Activated CD4-positive, CD25-positive, alpha-beta regulatory T cell (primary cell): Measurements from ENCODE around the gene CFAP57.
"Not testable (repeated sequence)": the region's sequence is repeated elsewhere in the genome, so short reads cannot be mapped to it uniquely, and the experiment has no call there.

Experiments used
- DNase-seq, 4 experiments: peaks; one replicate each; lab custom pipeline; 2025; lab: John Stamatoyannopoulos, UW

CFAP57 gene

GRCh38 chr1:43174873-43175272, 2.7 kb downstream of the CFAP57 start:
- no peak for DNase-seq

GRCh38 chr1:43177691-43178090, 5.6 kb downstream of the CFAP57 start:
- DNase-seq: no peak

GRCh38 chr1:43184388-43184787, 12.3 kb downstream of the CFAP57 start:
- no peak for DNase-seq

GRCh38 chr1:43184995-43185394, 12.9 kb downstream of the CFAP57 start:
- DNase-seq: no peak

GRCh38 chr1:43188106-43188505, 16.0 kb downstream of the CFAP57 start:
- no peak for DNase-seq

- no peak for DNase-seq
Measured at GRCh38 chr1:43194509-43194908, 22.4 kb downstream of the CFAP57 start.

GRCh38 chr1:43197343-43198127, 25.4 kb downstream of the CFAP57 start:
- DNase-seq: no peak

- no peak for DNase-seq
Measured at GRCh38 chr1:43199093-43199726, 27.1 kb downstream of the CFAP57 start.

GRCh38 chr1:43203859-43204258, 31.7 kb downstream of the CFAP57 start:
- DNase-seq: no peak

GRCh38 chr1:43204394-43204793, 32.3 kb downstream of the CFAP57 start:
- DNase-seq: no peak

GRCh38 chr1:43205671-43206070, 33.5 kb downstream of the CFAP57 start:
- DNase-seq: no peak

GRCh38 chr1:43206600-43207228, 34.6 kb downstream of the CFAP57 start:
- DNase-seq: no peak

GRCh38 chr1:43207229-43207853, 35.2 kb downstream of the CFAP57 start:
- DNase-seq: no peak

- DNase-seq: not testable (repeated sequence)
Measured at GRCh38 chr1:43208277-43208676, 36.1 kb downstream of the CFAP57 start.

- DNase-seq: no peak
Measured at GRCh38 chr1:43214501-43215444, 42.6 kb downstream of the CFAP57 start.

GRCh38 chr1:43217747-43218146, 45.6 kb downstream of the CFAP57 start:
- no peak for DNase-seq

- DNase-seq: no peak
Measured at GRCh38 chr1:43220905-43221778, 49.0 kb downstream of the CFAP57 start.

- DNase-seq: no peak
Measured at GRCh38 chr1:43221797-43222196, 49.7 kb downstream of the CFAP57 start.

GRCh38 chr1:43222879-43223278, 50.7 kb downstream of the CFAP57 start:
- DNase-seq: no peak

GRCh38 chr1:43225168-43225567, 53.0 kb downstream of the CFAP57 start:
- DNase-seq: no peak
